K562 (cell line): ENCODE data around the gene CDC42BPB.

ENCODE experiments used
- CEBPZ ChIP-seq: fragments of 150-350 bp; IDR thresholded peaks from 2 replicates; pipeline ENCODE4 v1.6.1; 2014; ENCODE audit warnings: low read depth, mild to moderate bottlenecking, low read length, borderline replicate concordance
- CTCF ChIP-seq, 3 experiments: IDR thresholded peaks in 2 of 3; conservative IDR thresholded peaks in 1 of 3; 2 replicates each; pipeline ENCODE4 v1.5.1; 2011 to 2012; ENCODE audit warnings: low read length in 3 of 3, mild to moderate bottlenecking in 3 of 3, control low read depth in 2 of 3, improper control_type of control experiment in 1 of 3, inconsistent platforms in 1 of 3, low read depth in 1 of 3, mixed read lengths in 1 of 3, moderate library complexity in 1 of 3; ENCODE audit not compliant: insufficient read depth in 2 of 3
- FOXK1 ChIP-seq: sonication (generic); formaldehyde crosslinking; IDR thresholded peaks from 2 replicates; pipeline ENCODE4 v1.8.0; 2022; ENCODE audit warnings: missing genetic modification reagents, mild to moderate bottlenecking, borderline replicate concordance
- GMEB1 ChIP-seq: fragments of 250-450 bp; sonication (Bioruptor Pico); IDR thresholded peaks from 2 replicates; pipeline ENCODE4 v1.4.0; 2020; ENCODE audit warnings: mild to moderate bottlenecking
- GTF2F1 ChIP-seq: IDR thresholded peaks from 2 replicates; pipeline ENCODE4 v1.6.1; 2011; ENCODE audit warnings: low read depth, low read length, improper control_type of control experiment
- KLF16 ChIP-seq: IDR thresholded peaks from 2 replicates; pipeline ENCODE4 v1.6.1; 2016; ENCODE audit warnings: antibody characterized with exemption
- MYC ChIP-seq, 2 experiments: fragments of 250-450 bp in 1 of 2; sonication (Bioruptor Pico) in 1 of 2; IDR thresholded peaks; 2 replicates each; pipeline versions ENCODE4 v1.5.1 to v1.6.1; 2012 to 2021; ENCODE audit warnings: low read depth in 2 of 2, borderline replicate concordance in 1 of 2, improper control_type of control experiment in 1 of 2, low read length in 1 of 2, mild to moderate bottlenecking in 1 of 2, moderate library complexity in 1 of 2
- NCOA2 ChIP-seq, 2 experiments: fragments of 450-650 bp; IDR thresholded peaks; 2 replicates each; pipeline ENCODE4 v1.6.1; 2018; ENCODE audit warnings: mild to moderate bottlenecking in 2 of 2, moderate library complexity in 1 of 2; ENCODE audit not compliant: partially characterized antibody in 2 of 2
- NFYB ChIP-seq: IDR thresholded peaks from 2 replicates; pipeline ENCODE4 v1.6.1; 2011; ENCODE audit warnings: mild to moderate bottlenecking, moderate library complexity; ENCODE audit not compliant: insufficient read length; ENCODE audit errors: extremely low read depth
- PHF21A ChIP-seq: fragments of 450-650 bp; IDR thresholded peaks from 2 replicates; pipeline ENCODE4 v1.6.1; 2017; ENCODE audit warnings: low read depth, borderline replicate concordance
- SP2 ChIP-seq: IDR thresholded peaks from 2 replicates; pipeline ENCODE4 v1.6.1; 2011; ENCODE audit warnings: mild to moderate bottlenecking, low read depth, low read length, moderate library complexity; ENCODE audit not compliant: poor library complexity, severe bottlenecking; ENCODE audit errors: extremely low read depth
- ZNF232 ChIP-seq: sonication (generic); formaldehyde crosslinking; IDR thresholded peaks from 2 replicates; pipeline ENCODE4 v1.8.0; 2022; ENCODE audit warnings: mild to moderate bottlenecking, missing genetic modification reagents
- ZZZ3 ChIP-seq: fragments of 450-650 bp; IDR thresholded peaks from 2 replicates; pipeline ENCODE4 v1.6.1; 2016; ENCODE audit warnings: antibody characterized with exemption, mild to moderate bottlenecking, moderate library complexity

GRCh38 chr14:102924632-102925588, 132.4 kb downstream of the CDC42BPB start:
- TF ChIP-seq KLF16 (no peak), ZZZ3 (no peak), MYC (IDR thresholded peaks at IDR 0.05; ENCODE audit: low read depth, low read length) (no peak), MYC (CRISPR knock-in tag; IDR thresholded peaks at IDR 0.05; ENCODE audit: borderline replicate concordance, low read depth) (no peak), GMEB1 (CRISPR knock-in tag) (no peak), ZNF232 (CRISPR knock-in tag) (no peak), SP2 (no peak), NFYB (no peak), NCOA2 (IDR thresholded peaks at IDR 0.05; ENCODE audit: partially characterized antibody in 2 of 2) (no peak), FOXK1 (CRISPR knock-in tag) (no peak), PHF21A (no peak), CTCF (IDR thresholded peaks at IDR 0.05 in 2 of 3, conservative IDR thresholded peaks at IDR 0.05 in 1 of 3; ENCODE audit: insufficient read depth in 2 of 3, low read depth in 1 of 3, low read length in 3 of 3) (peak in 2 of 3 experiments; percentile 27 to 33; a peak in 3 of 6 replicates), GTF2F1 (no peak), CEBPZ (no peak)
